ENCODE measurements around the gene PPFIA1. TPM values are rescaled to one million over a fixed set of nuclear protein-coding genes. Genes with fewer than 3 reads are reported as not detected.

Gene PPFIA1
- total and polyA plus RNA-seq, 2 of the 8 experiments (the other 6 are each of a cell fraction or from before 2014, with no cell fraction given), result 44.3 to 73.5 TPM

- TF ChIP-seq SIN3A (conservative IDR thresholded peaks at IDR 0.05 in 1 of 2, IDR thresholded peaks at IDR 0.05 in 1 of 2; ENCODE audit: low read depth in 1 of 2, low read length in 2 of 2) (0 out of 4 replicates have a peak, but pooled peaks of 1 of the 2 experiments have one; percentile 30), MAX (IDR thresholded peaks at IDR 0.05) (peak; percentile 43; the same call in 1 of the 2 replicates), TBP (IDR thresholded peaks at IDR 0.05; ENCODE audit: low read depth, low read length) (peak; percentile 38), TAF1 (IDR thresholded peaks at IDR 0.05; ENCODE audit: low read depth, low read length) (peak; percentile 67), NRF1 (IDR thresholded peaks at IDR 0.05; ENCODE audit: low read depth, low read length) (no peak)
These were observed at the start of gene PPFIA1 (continued) for GRCh38 chr11:70270104-70270876.

Data from H1 (cell line).